GM12878 (cell line): ENCODE data around the gene TMEM39B.

Experiments
- CTCF ChIP-seq, 3 experiments: IDR thresholded peaks in 2 of 3; conservative IDR thresholded peaks in 1 of 3; 2 replicates each; pipeline ENCODE4 v1.5.1; 2011; ENCODE audit warnings: low read depth in 3 of 3, low read length in 3 of 3, mild to moderate bottlenecking in 3 of 3, control low read depth in 2 of 3, moderate library complexity in 2 of 3, inconsistent platforms in 1 of 3, mixed read lengths in 1 of 3; ENCODE audit not compliant: control insufficient read depth in 2 of 3, insufficient read depth in 1 of 3; ENCODE audit errors: extremely low read depth in 1 of 3
- ETV6 ChIP-seq, 2 experiments: fragments of 450-650 bp in 1 of 2; IDR thresholded peaks in 1 of 2; conservative IDR thresholded peaks in 1 of 2; 2 replicates each; pipeline ENCODE4 v1.6.1; 2014; ENCODE audit warnings: antibody characterized with exemption in 1 of 2, borderline replicate concordance in 1 of 2, low read depth in 1 of 2, mild to moderate bottlenecking in 1 of 2, moderate library complexity in 1 of 2
- EZH2 ChIP-seq: IDR thresholded peaks from 2 replicates; pipeline ENCODE4 v1.6.1; 2012; ENCODE audit warnings: low read depth, mild to moderate bottlenecking, control low read depth, inconsistent platforms, low read length, borderline replicate concordance; ENCODE audit not compliant: control insufficient read depth
- GABPA ChIP-seq: IDR thresholded peaks from 2 replicates; pipeline ENCODE4 v1.6.1; 2014; ENCODE audit warnings: antibody characterized with exemption, low read depth, mild to moderate bottlenecking, inconsistent platforms
- RBBP5 ChIP-seq: fragments of 200-600 bp; sonication (generic); conservative IDR thresholded peaks from 2 replicates; pipeline ENCODE4 v1.6.1; 2016
- TF ChIP-seq, protein P1 (sequence below): fragments of 450-650 bp; IDR thresholded peaks from 2 replicates; pipeline ENCODE4 v1.6.1; 2017; ENCODE audit warnings: antibody characterized with exemption, mild to moderate bottlenecking, moderate library complexity

DNA sequence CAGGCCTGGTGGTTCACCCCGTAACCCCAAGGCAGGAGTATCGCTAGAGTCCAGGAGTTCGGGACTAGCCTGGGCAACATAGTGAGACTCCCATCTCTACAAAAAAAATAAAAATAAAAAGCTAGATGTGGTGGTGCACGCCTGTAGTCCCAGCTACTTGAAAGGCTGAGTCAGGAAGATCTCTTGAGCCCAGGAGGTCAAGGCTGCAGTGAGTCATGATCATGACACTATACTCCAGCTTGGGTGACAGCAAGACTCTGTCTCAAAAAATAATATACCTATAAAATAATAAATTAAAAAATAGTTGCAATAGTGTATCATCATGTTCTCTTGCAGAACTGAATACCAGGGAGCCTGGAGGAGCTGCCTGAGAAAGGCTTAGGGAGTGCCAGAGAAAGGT is 19.9 kb upstream of the TMEM39B start:
- no peak for TF ChIP-seq GABPA
- TF ChIP-seq CTCF (IDR thresholded peaks at IDR 0.05 in 2 of 3, conservative IDR thresholded peaks at IDR 0.05 in 1 of 3; ENCODE audit: control insufficient read depth in 2 of 3, extremely low read depth in 1 of 3, insufficient read depth in 1 of 3, low read depth in 3 of 3, low read length in 3 of 3): no peak
- no peak for TF ChIP-seq RBBP5
- TF ChIP-seq ETV6 (conservative IDR thresholded peaks at IDR 0.05 in 1 of 2, IDR thresholded peaks at IDR 0.05 in 1 of 2; ENCODE audit: borderline replicate concordance in 1 of 2, low read depth in 1 of 2): no peak
- TF ChIP-seq, protein P1, sequence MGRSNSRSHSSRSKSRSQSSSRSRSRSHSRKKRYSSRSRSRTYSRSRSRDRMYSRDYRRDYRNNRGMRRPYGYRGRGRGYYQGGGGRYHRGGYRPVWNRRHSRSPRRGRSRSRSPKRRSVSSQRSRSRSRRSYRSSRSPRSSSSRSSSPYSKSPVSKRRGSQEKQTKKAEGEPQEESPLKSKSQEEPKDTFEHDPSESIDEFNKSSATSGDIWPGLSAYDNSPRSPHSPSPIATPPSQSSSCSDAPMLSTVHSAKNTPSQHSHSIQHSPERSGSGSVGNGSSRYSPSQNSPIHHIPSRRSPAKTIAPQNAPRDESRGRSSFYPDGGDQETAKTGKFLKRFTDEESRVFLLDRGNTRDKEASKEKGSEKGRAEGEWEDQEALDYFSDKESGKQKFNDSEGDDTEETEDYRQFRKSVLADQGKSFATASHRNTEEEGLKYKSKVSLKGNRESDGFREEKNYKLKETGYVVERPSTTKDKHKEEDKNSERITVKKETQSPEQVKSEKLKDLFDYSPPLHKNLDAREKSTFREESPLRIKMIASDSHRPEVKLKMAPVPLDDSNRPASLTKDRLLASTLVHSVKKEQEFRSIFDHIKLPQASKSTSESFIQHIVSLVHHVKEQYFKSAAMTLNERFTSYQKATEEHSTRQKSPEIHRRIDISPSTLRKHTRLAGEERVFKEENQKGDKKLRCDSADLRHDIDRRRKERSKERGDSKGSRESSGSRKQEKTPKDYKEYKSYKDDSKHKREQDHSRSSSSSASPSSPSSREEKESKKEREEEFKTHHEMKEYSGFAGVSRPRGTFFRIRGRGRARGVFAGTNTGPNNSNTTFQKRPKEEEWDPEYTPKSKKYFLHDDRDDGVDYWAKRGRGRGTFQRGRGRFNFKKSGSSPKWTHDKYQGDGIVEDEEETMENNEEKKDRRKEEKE: no peak
- TF ChIP-seq EZH2: no peak
